Mesothelial cell of epicardium (in vitro differentiated cells): ENCODE results near the gene NOXRED1. TPM values are rescaled to one million over a fixed set of nuclear protein-coding genes. Genes with fewer than 3 reads are reported as not detected.

Source experiments
- DNase-seq, 2 experiments: peaks; one replicate each; pipeline ENCODE4 v3.0.0; 2021; ENCODE audit warnings: low spot score in 2 of 2; ENCODE audit not compliant: unreplicated experiment in 2 of 2
- H3K27ac Mint-ChIP-seq: 2 replicates; pipeline ENCODE4 v1.8.0; 2021; ENCODE audit warnings: mixed read lengths
- H3K27me3 Mint-ChIP-seq: 2 replicates; pipeline ENCODE4 v1.8.0; 2021; ENCODE audit warnings: low read depth, mixed read lengths
- H3K36me3 Mint-ChIP-seq: 2 replicates; pipeline ENCODE4 v1.8.0; 2021; ENCODE audit warnings: mixed read lengths
- H3K4me1 Mint-ChIP-seq: 2 replicates; pipeline ENCODE4 v1.8.0; 2021; ENCODE audit warnings: mixed read lengths
- H3K4me3 Mint-ChIP-seq: 2 replicates; pipeline ENCODE4 v1.8.0; 2021; ENCODE audit warnings: mild to moderate bottlenecking, moderate library complexity, mixed read lengths
- H3K9me3 Mint-ChIP-seq: 2 replicates; pipeline ENCODE4 v1.8.0; 2021; ENCODE audit warnings: mixed read lengths
- total RNA-seq: library from RNA; stranded (reverse); gene quantifications from 3 replicates; pipeline ENCODE4 v1.2.1, GENCODE V29; 2021
- TF ChIP-seq, protein P1 (sequence below): fragments of 200-600 bp; sonication (generic); IDR thresholded peaks from one replicate; pipeline ENCODE4 v1.5.0; 2021; ENCODE audit warnings: antibody characterized with exemption; ENCODE audit not compliant: unreplicated experiment

NOXRED1 gene
- total RNA-seq, 1 donor from 2014 or later: 0.63 TPM

DNA sequence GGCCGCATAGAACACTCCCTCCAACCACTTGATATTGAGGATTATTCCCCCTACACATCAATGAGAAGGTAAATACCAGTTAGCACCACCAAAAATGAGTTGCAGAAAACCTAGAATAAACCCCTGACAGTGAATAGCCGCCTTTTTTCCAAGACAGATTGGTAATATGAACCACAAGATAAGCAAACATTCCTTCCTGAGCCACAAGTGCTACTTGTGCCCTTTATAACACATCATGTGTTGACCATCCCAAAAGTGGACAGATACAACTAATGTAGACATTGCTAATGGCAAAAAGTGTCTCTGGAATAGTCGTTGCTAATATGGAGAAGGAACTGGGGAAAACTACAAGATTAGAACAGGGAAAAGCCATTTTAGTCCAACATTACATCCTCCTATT, 17.2 kb downstream of the NOXRED1 start:
- H3K27ac Mint-ChIP-seq: no peak overlapping the region
- no peaks in the 10 kb centered on the region for H3K27me3 Mint-ChIP-seq
- no peak overlapping the region for H3K4me3 Mint-ChIP-seq
- no peaks in the 10 kb centered on the region for H3K9me3 Mint-ChIP-seq
- H3K4me1 Mint-ChIP-seq: peaks cover 13% of the 10 kb centered on the region
- TF ChIP-seq, protein P1, sequence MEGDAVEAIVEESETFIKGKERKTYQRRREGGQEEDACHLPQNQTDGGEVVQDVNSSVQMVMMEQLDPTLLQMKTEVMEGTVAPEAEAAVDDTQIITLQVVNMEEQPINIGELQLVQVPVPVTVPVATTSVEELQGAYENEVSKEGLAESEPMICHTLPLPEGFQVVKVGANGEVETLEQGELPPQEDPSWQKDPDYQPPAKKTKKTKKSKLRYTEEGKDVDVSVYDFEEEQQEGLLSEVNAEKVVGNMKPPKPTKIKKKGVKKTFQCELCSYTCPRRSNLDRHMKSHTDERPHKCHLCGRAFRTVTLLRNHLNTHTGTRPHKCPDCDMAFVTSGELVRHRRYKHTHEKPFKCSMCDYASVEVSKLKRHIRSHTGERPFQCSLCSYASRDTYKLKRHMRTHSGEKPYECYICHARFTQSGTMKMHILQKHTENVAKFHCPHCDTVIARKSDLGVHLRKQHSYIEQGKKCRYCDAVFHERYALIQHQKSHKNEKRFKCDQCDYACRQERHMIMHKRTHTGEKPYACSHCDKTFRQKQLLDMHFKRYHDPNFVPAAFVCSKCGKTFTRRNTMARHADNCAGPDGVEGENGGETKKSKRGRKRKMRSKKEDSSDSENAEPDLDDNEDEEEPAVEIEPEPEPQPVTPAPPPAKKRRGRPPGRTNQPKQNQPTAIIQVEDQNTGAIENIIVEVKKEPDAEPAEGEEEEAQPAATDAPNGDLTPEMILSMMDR: no peak
- no peaks in the 10 kb centered on the region for H3K36me3 Mint-ChIP-seq
- no peak for DNase-seq

DNA sequence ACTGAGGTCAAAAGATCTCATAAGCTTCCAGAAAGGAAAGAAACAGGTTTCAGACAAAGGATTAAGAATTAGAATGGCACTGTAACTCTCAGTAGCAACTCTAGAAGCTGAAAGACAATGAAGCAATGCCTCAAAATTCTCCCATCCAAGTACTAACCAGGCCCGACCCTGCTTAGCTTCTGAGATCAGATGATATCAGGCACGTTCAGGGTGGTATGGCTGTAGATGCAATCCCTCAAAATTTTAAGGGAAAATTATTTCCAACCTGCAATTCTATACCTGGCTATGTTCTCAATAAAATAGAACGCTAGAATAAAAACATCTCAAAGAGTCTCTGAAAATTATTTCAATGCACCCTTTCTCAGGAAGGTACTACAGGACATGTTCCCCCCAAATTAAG, 19.6 kb downstream of the NOXRED1 start:
- Mint-ChIP-seq H3K4me1 (peaks cover 13% of the 10 kb centered on the region), H3K9me3 (no peaks in the 10 kb centered on the region), H3K4me3 (no peak overlapping the region), H3K27ac (no peak overlapping the region), H3K36me3 (no peaks in the 10 kb centered on the region), H3K27me3 (no peaks in the 10 kb centered on the region)
- DNase-seq: no peak
- TF ChIP-seq, protein P1: no peak

DNA sequence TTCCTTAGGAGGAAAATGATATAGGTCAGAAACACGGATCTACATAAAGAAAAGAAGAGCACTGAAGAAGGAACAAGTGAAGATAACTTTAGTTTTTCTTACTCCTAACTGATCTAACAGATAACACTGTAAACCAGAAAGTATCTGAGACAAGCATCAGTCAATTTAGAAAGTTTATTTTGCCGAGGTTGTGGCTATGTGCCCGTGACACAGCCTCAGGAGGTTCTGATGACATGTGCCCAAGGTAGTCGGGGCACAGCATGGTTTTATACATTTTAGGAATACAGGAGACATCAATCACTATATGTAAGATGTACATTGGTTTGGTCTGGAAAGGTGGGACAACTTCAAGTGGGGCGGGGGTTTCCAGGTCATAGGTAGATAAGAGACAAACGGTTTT, 23.1 kb downstream of the NOXRED1 start:
- no peaks in the 10 kb centered on the region for H3K4me1 Mint-ChIP-seq
- H3K27me3 Mint-ChIP-seq: no peaks in the 10 kb centered on the region
- no peak for DNase-seq
- H3K4me3 Mint-ChIP-seq: no peak overlapping the region
- TF ChIP-seq, protein P1: no peak
- H3K27ac Mint-ChIP-seq: no peak overlapping the region
- H3K36me3 Mint-ChIP-seq: peaks cover 5% of the 10 kb centered on the region
- peaks cover 5% of the 10 kb centered on the region for H3K9me3 Mint-ChIP-seq

DNA sequence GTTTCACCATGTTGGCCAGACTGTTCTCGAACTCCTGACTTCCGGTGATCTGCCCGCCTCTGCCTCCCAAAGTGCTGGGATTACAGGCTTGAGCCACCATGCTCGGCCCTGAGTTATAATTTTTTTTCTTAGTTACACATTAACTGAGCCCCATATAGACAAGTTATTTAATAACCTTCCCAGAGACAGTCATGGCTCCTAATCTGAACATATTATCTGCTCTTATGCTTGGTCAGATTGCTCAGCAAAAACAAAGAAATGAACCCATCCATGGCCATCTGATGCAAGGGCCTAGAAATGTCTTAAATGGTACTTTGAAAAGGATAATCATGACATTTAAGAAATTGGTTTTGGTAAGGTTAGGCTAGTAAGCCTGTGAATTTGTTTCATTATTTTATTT, 33.1 kb downstream of the NOXRED1 start:
- DNase-seq: no peak
- no peaks in the 10 kb centered on the region for H3K4me1 Mint-ChIP-seq
- TF ChIP-seq, protein P1: no peak
- H3K4me3 Mint-ChIP-seq: no peak overlapping the region
- no peaks in the 10 kb centered on the region for H3K27me3 Mint-ChIP-seq
- no peaks in the 10 kb centered on the region for H3K9me3 Mint-ChIP-seq
- peaks cover 2% of the 10 kb centered on the region for H3K36me3 Mint-ChIP-seq
- H3K27ac Mint-ChIP-seq: no peak overlapping the region

DNA sequence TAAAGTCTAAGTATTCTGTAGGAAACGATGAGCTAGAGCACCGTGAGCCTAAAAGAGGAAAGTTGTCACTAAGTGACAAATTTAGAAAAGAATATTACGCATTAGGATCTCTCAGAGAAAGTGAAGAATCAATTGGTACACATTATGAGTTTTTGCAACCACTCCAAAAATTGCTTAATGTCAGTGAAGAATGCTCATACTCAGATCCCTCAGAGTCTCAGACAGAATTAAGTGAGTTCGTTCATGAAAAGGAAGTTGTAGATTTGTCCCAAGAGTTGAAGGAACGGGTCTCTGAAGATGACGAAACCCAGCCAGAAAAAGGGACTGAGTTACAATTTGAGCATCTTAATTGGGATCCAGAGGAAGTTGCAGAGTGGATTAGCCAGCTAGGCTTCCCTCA, 44.6 kb downstream of the NOXRED1 start:
- peaks cover 21% of the 10 kb centered on the region for H3K4me1 Mint-ChIP-seq
- DNase-seq: no peak

DNA sequence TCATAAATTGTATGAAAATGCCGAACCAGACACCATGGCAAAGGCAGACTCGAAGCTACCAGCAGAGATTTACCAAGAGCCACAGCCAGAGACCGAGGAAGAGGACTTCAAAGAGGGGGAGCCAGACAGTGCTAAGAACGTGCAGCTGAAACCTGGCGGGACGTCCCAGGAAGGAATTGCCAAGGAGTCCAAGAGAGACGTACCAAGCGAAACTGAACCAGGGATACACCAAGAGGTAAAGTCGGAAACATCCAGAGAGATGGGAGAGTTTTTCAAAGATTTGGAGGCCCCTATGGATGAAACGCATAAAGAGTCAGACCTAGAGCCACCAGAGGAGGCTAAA, 45.9 kb downstream of the NOXRED1 start:
- peaks cover 32% of the 10 kb centered on the region for H3K4me1 Mint-ChIP-seq
- DNase-seq: no peak

More for the DNA sequence above, 44.6 kb downstream of the NOXRED1 start:
- TF ChIP-seq, protein P1: no peak
- H3K27me3 Mint-ChIP-seq: no peaks in the 10 kb centered on the region
- H3K36me3 Mint-ChIP-seq: no peaks in the 10 kb centered on the region
- no peak overlapping the region for H3K4me3 Mint-ChIP-seq
- H3K9me3 Mint-ChIP-seq: no peaks in the 10 kb centered on the region
- H3K27ac Mint-ChIP-seq: no peak overlapping the region

More for the DNA sequence above, 45.9 kb downstream of the NOXRED1 start:
- no peak overlapping the region for H3K4me3 Mint-ChIP-seq
- H3K27me3 Mint-ChIP-seq: no peaks in the 10 kb centered on the region
- no peak overlapping the region for H3K27ac Mint-ChIP-seq
- H3K9me3 Mint-ChIP-seq: no peaks in the 10 kb centered on the region
- TF ChIP-seq, protein P1: no peak
- no peaks in the 10 kb centered on the region for H3K36me3 Mint-ChIP-seq
